ENCODE measurements around the gene CREB5.

Gene CREB5

GRCh38 chr7:28830846-28831245 is 418.5 kb downstream of the CREB5 start:
- Histone ChIP-seq H3K4me1 (ENCODE audit: insufficient read depth, low read length, poor library complexity, severe bottlenecking) (no peaks in the 10 kb centered on the region), H3K9ac (ENCODE audit: low read depth, low read length, poor library complexity, severe bottlenecking) (no peak overlapping the region), H3K4me3 (ENCODE audit: low read length, poor library complexity, severe bottlenecking) (no peak overlapping the region), H3K4me2 (ENCODE audit: low read depth, low read length, poor library complexity, severe bottlenecking) (no peak overlapping the region), H3K36me3 (ENCODE audit: insufficient read depth, low read length) (no peaks in the 10 kb centered on the region), H2AFZ (ENCODE audit: low read length) (no peak overlapping the region), H3K79me2 (ENCODE audit: insufficient read depth, low read length) (no peaks in the 10 kb centered on the region), H3K9me2 (replicated peaks; ENCODE audit: low read depth, low read length) (no peaks in the 10 kb centered on the region), H3K9me3 (ENCODE audit: insufficient read depth, low read depth, low read length) (no peaks in the 10 kb centered on the region), H3F3A (ENCODE audit: low read depth) (no peaks in the 10 kb centered on the region), H4K20me1 (ENCODE audit: insufficient read depth, low read length, poor library complexity, severe bottlenecking) (no peaks in the 10 kb centered on the region), H3K27me3 (ENCODE audit: insufficient read depth, low read length, poor library complexity, severe bottlenecking) (no peaks in the 10 kb centered on the region)
- TF ChIP-seq EZH2phosphoT487 (IDR thresholded peaks at IDR 0.05; ENCODE audit: borderline replicate concordance), result no peak
- TF ChIP-seq, protein P1, sequence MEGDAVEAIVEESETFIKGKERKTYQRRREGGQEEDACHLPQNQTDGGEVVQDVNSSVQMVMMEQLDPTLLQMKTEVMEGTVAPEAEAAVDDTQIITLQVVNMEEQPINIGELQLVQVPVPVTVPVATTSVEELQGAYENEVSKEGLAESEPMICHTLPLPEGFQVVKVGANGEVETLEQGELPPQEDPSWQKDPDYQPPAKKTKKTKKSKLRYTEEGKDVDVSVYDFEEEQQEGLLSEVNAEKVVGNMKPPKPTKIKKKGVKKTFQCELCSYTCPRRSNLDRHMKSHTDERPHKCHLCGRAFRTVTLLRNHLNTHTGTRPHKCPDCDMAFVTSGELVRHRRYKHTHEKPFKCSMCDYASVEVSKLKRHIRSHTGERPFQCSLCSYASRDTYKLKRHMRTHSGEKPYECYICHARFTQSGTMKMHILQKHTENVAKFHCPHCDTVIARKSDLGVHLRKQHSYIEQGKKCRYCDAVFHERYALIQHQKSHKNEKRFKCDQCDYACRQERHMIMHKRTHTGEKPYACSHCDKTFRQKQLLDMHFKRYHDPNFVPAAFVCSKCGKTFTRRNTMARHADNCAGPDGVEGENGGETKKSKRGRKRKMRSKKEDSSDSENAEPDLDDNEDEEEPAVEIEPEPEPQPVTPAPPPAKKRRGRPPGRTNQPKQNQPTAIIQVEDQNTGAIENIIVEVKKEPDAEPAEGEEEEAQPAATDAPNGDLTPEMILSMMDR (conservative IDR thresholded peaks at IDR 0.05; ENCODE audit: low read length), result no peak

DNA sequence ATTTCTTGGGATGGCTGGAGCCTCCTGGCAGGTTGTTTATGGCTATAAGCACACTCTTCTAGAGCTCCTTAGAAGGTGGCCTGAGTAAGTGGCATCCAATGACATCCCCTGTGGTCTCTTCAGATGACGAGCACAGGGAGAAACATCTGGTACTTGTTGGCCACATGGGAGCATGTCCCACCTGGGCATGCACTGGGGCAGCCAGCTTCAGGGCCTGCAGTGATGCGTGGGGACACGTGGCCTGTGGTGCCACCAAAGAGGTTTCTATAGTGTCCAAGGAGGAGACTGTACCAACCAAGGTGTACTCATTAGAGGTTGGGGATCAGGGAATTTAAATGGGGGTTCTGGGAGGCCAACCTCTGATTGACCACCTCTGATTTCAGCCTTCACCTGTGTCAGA is 420.4 kb downstream of the CREB5 start:
- TF ChIP-seq EZH2phosphoT487 (IDR thresholded peaks at IDR 0.05; ENCODE audit: borderline replicate concordance), result no peak
- TF ChIP-seq, protein P1 (conservative IDR thresholded peaks at IDR 0.05; ENCODE audit: low read length), result no peak
- no peaks in the 10 kb centered on the region for H3K4me1 ChIP-seq (ENCODE audit: insufficient read depth, low read length, poor library complexity, severe bottlenecking)
- H3F3A ChIP-seq (ENCODE audit: low read depth), result no peaks in the 10 kb centered on the region
- no peak overlapping the region for H3K4me3 ChIP-seq (ENCODE audit: low read length, poor library complexity, severe bottlenecking)
- H3K9me2 ChIP-seq (replicated peaks; ENCODE audit: low read depth, low read length), result no peaks in the 10 kb centered on the region
- no peak overlapping the region for H3K9ac ChIP-seq (ENCODE audit: low read depth, low read length, poor library complexity, severe bottlenecking)
- no peaks in the 10 kb centered on the region for H3K36me3 ChIP-seq (ENCODE audit: insufficient read depth, low read length)
- no peaks in the 10 kb centered on the region for H3K27me3 ChIP-seq (ENCODE audit: insufficient read depth, low read length, poor library complexity, severe bottlenecking)
- no peaks in the 10 kb centered on the region for H3K9me3 ChIP-seq (ENCODE audit: insufficient read depth, low read depth, low read length)
- H3K4me2 ChIP-seq (ENCODE audit: low read depth, low read length, poor library complexity, severe bottlenecking), result no peak overlapping the region
- no peak overlapping the region for H2AFZ ChIP-seq (ENCODE audit: low read length)
- no peaks in the 10 kb centered on the region for H4K20me1 ChIP-seq (ENCODE audit: insufficient read depth, low read length, poor library complexity, severe bottlenecking)
- no peaks in the 10 kb centered on the region for H3K79me2 ChIP-seq (ENCODE audit: insufficient read depth, low read length)

GRCh38 chr7:28835800-28836199 is 423.5 kb downstream of the CREB5 start:
- Histone ChIP-seq H3K36me3 (ENCODE audit: insufficient read depth, low read length) (no peaks in the 10 kb centered on the region), H3K4me3 (ENCODE audit: low read length, poor library complexity, severe bottlenecking) (no peak overlapping the region), H3K4me2 (ENCODE audit: low read depth, low read length, poor library complexity, severe bottlenecking) (no peak overlapping the region), H3F3A (ENCODE audit: low read depth) (no peaks in the 10 kb centered on the region), H4K20me1 (ENCODE audit: insufficient read depth, low read length, poor library complexity, severe bottlenecking) (no peaks in the 10 kb centered on the region), H3K9me3 (ENCODE audit: insufficient read depth, low read depth, low read length) (no peaks in the 10 kb centered on the region), H3K27me3 (ENCODE audit: insufficient read depth, low read length, poor library complexity, severe bottlenecking) (no peaks in the 10 kb centered on the region), H3K9me2 (replicated peaks; ENCODE audit: low read depth, low read length) (no peaks in the 10 kb centered on the region), H3K79me2 (ENCODE audit: insufficient read depth, low read length) (no peaks in the 10 kb centered on the region), H3K9ac (ENCODE audit: low read depth, low read length, poor library complexity, severe bottlenecking) (no peak overlapping the region), H2AFZ (ENCODE audit: low read length) (no peak overlapping the region), H3K4me1 (ENCODE audit: insufficient read depth, low read length, poor library complexity, severe bottlenecking) (no peaks in the 10 kb centered on the region)
- no peak for TF ChIP-seq EZH2phosphoT487 (IDR thresholded peaks at IDR 0.05; ENCODE audit: borderline replicate concordance)
- TF ChIP-seq, protein P1 (conservative IDR thresholded peaks at IDR 0.05; ENCODE audit: low read length), result no peak

Measured in Loucy (cell line).